ENCODE data around the gene LAPTM4A.

DNA sequence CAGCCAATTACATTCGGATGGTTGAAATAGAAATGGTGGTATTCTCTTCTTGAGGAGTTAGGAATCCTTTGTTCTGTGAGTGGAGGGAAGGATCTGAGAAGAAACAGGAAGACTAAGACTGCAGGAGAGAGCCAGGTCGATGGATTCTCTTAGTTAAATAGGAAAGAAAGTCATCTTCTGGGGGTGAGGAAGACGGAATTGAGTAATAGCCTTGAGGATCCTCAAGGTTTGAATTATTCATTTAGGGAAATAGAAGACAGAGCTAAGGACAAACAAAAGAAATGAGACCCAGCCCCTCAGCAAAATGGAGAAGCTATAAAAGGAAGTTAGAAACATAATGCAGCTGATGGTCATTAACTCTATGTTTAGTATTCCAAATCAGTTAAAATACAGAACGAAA is 1.8 kb downstream of the LAPTM4A start:
- TF ChIP-seq, protein P1, sequence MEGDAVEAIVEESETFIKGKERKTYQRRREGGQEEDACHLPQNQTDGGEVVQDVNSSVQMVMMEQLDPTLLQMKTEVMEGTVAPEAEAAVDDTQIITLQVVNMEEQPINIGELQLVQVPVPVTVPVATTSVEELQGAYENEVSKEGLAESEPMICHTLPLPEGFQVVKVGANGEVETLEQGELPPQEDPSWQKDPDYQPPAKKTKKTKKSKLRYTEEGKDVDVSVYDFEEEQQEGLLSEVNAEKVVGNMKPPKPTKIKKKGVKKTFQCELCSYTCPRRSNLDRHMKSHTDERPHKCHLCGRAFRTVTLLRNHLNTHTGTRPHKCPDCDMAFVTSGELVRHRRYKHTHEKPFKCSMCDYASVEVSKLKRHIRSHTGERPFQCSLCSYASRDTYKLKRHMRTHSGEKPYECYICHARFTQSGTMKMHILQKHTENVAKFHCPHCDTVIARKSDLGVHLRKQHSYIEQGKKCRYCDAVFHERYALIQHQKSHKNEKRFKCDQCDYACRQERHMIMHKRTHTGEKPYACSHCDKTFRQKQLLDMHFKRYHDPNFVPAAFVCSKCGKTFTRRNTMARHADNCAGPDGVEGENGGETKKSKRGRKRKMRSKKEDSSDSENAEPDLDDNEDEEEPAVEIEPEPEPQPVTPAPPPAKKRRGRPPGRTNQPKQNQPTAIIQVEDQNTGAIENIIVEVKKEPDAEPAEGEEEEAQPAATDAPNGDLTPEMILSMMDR (IDR thresholded peaks at IDR 0.05; ENCODE audit: insufficient read depth, low read length): no peak
- no peak for TF ChIP-seq POLR2AphosphoS5 (IDR thresholded peaks at IDR 0.05; ENCODE audit: low read depth)
- no peak for TF ChIP-seq GABPA (IDR thresholded peaks at IDR 0.05; ENCODE audit: low read depth)
- TF ChIP-seq, protein P2, sequence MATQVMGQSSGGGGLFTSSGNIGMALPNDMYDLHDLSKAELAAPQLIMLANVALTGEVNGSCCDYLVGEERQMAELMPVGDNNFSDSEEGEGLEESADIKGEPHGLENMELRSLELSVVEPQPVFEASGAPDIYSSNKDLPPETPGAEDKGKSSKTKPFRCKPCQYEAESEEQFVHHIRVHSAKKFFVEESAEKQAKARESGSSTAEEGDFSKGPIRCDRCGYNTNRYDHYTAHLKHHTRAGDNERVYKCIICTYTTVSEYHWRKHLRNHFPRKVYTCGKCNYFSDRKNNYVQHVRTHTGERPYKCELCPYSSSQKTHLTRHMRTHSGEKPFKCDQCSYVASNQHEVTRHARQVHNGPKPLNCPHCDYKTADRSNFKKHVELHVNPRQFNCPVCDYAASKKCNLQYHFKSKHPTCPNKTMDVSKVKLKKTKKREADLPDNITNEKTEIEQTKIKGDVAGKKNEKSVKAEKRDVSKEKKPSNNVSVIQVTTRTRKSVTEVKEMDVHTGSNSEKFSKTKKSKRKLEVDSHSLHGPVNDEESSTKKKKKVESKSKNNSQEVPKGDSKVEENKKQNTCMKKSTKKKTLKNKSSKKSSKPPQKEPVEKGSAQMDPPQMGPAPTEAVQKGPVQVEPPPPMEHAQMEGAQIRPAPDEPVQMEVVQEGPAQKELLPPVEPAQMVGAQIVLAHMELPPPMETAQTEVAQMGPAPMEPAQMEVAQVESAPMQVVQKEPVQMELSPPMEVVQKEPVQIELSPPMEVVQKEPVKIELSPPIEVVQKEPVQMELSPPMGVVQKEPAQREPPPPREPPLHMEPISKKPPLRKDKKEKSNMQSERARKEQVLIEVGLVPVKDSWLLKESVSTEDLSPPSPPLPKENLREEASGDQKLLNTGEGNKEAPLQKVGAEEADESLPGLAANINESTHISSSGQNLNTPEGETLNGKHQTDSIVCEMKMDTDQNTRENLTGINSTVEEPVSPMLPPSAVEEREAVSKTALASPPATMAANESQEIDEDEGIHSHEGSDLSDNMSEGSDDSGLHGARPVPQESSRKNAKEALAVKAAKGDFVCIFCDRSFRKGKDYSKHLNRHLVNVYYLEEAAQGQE (IDR thresholded peaks at IDR 0.05; ENCODE audit: insufficient replicate concordance, low read depth): no peak
